H7 (cell line): Measurements from ENCODE around the gene SARM1. TPM values are rescaled to one million over a fixed set of nuclear protein-coding genes. Genes with fewer than 3 reads are reported as not detected.

Experiments used
- DNase-seq: peaks from one replicate; pipeline ENCODE4 v3.0.0; 2012
- H3K27me3 ChIP-seq: 2 replicates; pipeline ENCODE4 v1.6.0; 2011; ENCODE audit warnings: mild to moderate bottlenecking, low read length; ENCODE audit not compliant: control insufficient read depth, insufficient read depth
- H3K36me3 ChIP-seq: replicated peaks from 2 replicates; pipeline ENCODE4 v1.5.1; 2011; ENCODE audit warnings: low read length; ENCODE audit not compliant: control insufficient read depth, insufficient read depth
- H3K4me3 ChIP-seq: 2 replicates; pipeline ENCODE4 v1.5.1; 2011; ENCODE audit warnings: low read depth, mild to moderate bottlenecking, control low read depth, low read length, moderate library complexity; ENCODE audit not compliant: insufficient read depth
- total RNA-seq: library from RNA; depleted of rRNA; stranded (reverse); fragments of >200 nt; shearing (Covaris generic); gene quantifications from 2 replicates; pipeline ENCODE4 v1.2.3, GENCODE V29; 2014

SARM1 gene
- total RNA-seq, 1 experiment from 2014 or later = 0.62 TPM

DNA sequence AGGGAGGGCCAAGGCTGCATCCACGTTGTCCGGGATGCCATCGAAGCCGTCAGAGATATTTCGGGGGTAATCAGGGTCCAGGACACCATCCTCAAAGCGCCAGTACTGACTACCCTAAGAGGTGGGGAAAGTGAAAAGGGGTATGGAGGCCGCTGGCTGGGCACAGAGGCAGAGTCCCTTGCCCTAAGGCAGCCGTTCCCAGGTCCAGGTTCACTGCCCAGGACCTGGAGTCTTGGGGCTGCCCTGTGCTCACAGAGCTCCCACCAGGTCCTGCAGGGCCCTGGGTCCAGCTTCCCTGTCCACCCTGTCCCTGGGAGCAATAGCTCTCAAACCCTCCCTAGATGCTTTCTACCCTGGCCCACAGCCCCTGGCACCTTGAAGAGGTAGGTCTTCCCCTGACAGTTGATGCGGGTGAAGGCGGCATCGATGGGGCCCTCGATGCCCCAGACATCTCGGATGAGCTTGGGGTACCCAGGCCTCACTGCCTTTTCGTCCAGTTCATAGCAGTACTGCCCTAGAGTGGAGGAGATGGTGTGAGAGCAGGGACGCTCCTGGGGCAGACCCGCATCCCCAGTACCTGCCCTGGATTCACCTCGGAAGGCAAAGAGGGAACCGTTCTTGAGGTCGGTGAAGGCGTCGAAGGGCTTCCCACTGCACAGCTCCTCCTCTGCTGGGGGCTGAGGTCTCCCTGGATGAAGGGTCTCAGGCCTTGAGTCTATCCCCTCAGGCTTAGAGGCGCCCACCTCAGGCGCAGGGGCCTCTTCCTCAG lies 2.4 kb upstream of the SARM1 start:
- Histone ChIP-seq H3K27me3 (peaks cover 20% of the 10 kb centered on the region), H3K36me3 (no peaks in the 10 kb centered on the region), H3K4me3 (no peak overlapping the region)
- DNase-seq = no peak

DNA sequence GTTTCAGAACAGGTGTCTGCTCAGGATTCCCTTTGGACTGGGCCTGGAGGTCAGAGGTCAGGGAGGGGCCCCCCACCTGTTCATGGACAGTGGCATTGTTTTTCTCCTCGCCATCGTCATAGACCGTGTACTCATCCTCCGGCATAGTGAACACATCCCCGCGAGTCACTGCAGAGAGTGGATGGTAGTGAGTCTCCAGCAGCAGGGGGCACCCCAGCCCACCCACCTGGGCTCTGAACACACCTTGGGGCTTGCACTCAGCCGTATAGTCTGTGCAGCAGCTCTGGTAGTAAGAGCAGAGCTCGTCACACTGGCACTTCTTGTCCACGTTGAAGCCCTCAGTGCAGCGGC lies 1.8 kb upstream of the SARM1 start:
- H3K36me3 ChIP-seq = no peaks in the 10 kb centered on the region
- no peak for DNase-seq
- H3K4me3 ChIP-seq = no peak overlapping the region
- peaks cover 20% of the 10 kb centered on the region for H3K27me3 ChIP-seq

DNA sequence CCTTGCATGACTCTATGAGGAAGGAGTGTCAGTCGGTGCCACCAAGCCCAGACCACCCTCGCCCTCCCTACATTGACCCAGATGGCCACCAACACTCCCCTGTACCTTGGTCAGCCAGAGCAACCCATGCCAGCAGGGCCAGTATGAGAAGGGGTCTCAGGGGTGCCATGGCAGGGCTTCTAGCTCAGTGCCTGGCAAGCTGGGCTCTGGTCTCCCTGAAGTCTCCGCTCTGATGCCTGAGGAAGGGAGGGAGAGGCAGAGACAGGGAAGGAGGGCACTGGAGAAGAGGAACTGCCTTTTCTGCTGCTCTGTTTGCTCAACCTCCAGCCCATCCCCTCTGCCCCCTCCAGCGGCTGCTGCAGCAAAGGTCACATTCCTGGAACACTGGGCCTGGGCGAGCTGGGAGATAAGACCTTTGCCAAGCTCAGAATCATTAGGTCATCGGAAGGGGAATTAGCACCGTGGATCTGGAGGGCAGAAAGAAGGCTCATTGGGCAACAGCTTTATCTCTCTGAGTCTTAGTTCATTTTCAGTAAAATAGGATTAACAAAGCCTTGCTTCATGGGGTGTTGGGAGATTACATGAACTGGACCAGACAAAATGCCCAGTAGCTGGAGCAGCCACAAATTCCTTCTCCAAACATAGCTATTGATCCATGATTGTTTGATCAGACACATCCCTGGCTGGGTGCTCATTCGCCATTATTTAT lies 1.3 kb upstream of the SARM1 start, which contains the start of gene VTN:
TSS of gene VTN (minus strand) at position 273 of the 709 bp plus-strand sequence. CDS start at position 169, 104 bp downstream.
- peak within 1 kb of the TSS; percentile 12; the same call in 1 of the 2 replicates for H3K4me3 ChIP-seq
- peaks cover 20% of the 10 kb centered on the region for H3K27me3 ChIP-seq
- no peaks in the 10 kb centered on the region for H3K36me3 ChIP-seq
- peak; percentile 81 for DNase-seq

DNA sequence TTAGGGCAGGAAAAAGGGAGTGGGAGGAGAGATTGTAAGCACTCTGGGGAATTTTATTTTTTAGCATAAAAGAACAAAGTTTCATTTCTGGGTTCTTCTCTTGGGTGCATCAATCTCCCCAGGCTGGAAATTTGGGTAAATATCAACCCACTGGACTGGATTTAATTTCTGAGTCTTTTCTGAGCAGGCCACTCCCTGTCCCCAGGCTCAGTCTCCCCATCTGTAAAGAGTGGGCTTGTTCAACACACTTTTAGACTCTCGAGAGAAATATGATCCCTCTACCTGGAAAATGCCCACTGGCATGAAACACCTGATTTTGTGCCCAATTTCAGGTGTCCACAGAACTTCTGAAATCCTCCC lies 770 bp upstream of the SARM1 start:
- Histone ChIP-seq H3K4me3 (0 out of 2 replicates have a peak overlapping the region, but pooled peaks have one; percentile 12), H3K36me3 (no peaks in the 10 kb centered on the region), H3K27me3 (peaks cover 20% of the 10 kb centered on the region)
- DNase-seq = no peak

DNA sequence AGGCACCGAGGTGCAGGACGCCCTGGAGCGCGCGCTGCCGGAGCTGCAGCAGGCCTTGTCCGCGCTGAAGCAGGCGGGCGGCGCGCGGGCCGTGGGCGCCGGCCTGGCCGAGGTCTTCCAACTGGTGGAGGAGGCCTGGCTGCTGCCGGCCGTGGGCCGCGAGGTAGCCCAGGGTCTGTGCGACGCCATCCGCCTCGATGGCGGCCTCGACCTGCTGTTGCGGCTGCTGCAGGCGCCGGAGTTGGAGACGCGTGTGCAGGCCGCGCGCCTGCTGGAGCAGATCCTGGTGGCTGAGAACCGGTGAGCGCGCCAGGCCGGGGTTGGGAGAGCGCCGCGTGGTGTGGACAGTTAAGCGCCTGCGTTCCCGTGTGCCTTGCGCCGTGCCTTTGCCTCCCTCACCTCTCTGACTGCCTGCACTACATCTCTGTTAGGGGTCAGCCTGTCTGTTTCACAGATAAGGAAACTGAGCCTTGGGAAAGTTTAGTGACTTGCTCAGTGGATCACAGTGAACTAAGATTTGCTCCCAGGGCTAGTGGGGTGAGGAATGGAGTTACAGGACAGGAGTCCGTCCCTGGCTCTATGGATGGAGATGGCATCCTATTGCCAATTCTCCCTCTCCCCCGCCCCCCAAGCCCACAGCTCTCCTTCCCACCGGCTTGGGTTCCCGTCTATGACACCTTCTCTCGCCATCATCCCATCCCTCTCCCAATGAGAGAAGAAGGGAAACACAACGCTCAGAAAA lies 880 bp downstream of the SARM1 start:
- H3K36me3 ChIP-seq = no peaks in the 10 kb centered on the region
- peak; percentile 79 for DNase-seq
- H3K27me3 ChIP-seq = peaks cover 20% of the 10 kb centered on the region
- H3K4me3 ChIP-seq = peak overlapping the region; percentile 60

DNA sequence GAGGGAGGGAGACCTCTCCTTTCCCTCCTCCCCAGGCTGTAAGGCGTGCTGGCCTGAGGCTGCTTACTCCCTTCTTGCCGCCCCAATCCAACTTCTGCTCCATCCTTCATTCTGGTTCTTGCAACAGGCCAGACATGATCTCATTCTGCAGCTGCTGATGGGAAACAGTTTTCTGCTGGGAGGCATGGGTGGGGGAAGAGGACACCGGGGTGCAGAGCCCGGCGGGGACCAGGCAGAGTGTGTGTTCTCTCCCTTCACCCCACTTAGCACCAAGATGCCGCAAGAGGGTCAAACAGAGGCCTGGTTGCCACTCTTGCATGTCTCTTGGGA lies 1.4 kb downstream of the SARM1 start:
- DNase-seq = no peak
- Histone ChIP-seq H3K36me3 (no peaks in the 10 kb centered on the region), H3K4me3 (no peak overlapping the region), H3K27me3 (peaks cover 20% of the 10 kb centered on the region)

DNA sequence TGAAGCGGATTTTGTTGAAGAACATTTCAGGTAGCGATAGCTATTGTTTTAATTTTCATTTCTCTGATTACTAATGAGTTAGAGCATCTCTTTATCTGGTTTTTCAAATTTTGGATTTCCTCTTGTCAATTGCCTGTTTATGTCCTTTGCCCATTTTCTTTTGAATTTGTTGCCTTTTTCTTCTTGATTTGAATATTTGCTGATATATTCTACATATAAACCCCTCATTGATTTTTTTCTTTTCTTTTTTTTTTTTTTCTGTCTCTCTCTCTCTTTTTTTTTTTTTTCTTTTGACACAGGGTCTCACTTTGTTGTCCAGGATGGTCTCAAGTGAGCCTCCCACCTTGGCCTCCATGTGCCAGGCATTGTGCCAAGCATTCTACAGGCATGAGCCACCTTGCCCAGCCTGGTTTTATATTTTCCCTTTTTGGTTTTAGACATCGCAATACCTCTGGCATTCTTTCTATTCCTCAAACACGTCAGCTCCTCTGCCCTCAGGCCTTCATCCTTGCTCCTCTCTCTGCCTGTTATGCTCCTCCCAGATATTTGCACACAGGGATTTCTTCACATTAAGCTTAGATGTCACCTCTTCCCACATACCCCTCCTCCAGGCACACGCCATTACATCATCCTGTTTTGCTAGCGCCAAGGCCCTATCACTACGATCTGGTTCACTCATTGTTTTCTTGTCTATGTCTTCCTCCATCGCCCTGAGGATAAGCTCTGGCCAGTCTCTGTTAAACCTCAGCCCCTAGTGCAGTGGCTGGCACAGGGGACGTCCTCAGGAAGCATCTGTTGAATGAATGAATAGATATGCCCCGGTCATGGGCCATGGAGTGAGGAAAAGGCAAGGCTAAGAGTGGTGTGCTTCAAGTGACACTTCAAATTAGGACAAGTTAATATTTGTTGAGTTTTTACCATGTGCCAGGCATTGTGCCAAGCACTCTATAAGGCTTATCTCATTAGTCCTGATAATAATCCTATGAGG lies 8.6 kb downstream of the SARM1 start:
- no peaks in the 10 kb centered on the region for H3K36me3 ChIP-seq
- DNase-seq = no peak
- peaks cover 54% of the 10 kb centered on the region for H3K27me3 ChIP-seq
- H3K4me3 ChIP-seq = no peak overlapping the region

DNA sequence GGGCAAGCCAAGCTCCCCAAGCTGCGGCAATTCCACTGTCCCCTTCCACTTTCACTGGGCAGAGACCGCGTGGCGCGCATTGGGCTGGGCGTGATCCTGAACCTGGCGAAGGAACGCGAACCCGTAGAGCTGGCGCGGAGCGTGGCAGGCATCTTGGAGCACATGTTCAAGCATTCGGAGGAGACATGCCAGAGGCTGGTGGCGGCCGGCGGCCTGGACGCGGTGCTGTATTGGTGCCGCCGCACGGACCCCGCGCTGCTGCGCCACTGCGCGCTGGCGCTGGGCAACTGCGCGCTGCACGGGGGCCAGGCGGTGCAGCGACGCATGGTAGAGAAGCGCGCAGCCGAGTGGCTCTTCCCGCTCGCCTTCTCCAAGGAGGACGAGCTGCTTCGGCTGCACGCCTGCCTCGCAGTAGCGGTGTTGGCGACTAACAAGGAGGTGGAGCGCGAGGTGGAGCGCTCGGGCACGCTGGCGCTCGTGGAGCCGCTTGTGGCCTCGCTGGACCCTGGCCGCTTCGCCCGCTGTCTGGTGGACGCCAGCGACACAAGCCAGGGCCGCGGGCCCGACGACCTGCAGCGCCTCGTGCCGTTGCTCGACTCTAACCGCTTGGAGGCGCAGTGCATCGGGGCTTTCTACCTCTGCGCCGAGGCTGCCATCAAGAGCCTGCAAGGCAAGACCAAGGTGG lies 9.8 kb downstream of the SARM1 start:
- DNase-seq = peak; percentile 85
- Histone ChIP-seq H3K4me3 (peak overlapping the region; percentile 38), H3K36me3 (no peaks in the 10 kb centered on the region), H3K27me3 (peaks cover 65% of the 10 kb centered on the region)

DNA sequence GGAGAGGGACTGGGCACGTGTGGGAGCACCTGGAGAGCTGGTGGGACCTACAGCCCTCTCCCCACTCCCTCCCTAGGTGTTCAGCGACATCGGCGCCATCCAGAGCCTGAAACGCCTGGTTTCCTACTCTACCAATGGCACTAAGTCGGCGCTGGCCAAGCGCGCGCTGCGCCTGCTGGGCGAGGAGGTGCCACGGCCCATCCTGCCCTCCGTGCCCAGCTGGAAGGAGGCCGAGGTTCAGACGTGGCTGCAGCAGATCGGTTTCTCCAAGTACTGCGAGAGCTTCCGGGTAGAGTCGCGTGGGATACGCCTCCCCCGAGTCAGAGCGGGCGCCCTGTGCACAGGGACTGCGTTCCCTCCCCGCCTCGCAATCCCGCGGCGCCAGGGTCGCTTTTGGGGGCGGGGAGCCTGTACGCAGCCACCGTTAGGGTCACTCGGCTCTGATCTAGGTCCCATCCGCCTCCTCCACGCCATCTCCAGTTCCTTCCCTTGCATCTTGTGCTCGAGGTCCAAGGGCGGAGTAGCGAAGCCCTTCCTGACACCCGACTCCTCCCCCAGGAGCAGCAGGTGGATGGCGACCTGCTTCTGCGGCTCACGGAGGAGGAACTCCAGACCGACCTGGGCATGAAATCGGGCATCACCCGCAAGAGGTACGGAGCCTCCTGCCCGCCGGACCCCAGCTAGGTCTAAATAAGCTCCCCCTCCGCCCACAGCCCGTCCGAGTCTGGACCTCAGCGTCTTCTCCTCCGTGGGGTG lies 13.0 kb downstream of the SARM1 start:
- Histone ChIP-seq H3K27me3 (peaks cover 63% of the 10 kb centered on the region), H3K4me3 (peak overlapping the region; percentile 63), H3K36me3 (no peaks in the 10 kb centered on the region)
- DNase-seq = no peak

DNA sequence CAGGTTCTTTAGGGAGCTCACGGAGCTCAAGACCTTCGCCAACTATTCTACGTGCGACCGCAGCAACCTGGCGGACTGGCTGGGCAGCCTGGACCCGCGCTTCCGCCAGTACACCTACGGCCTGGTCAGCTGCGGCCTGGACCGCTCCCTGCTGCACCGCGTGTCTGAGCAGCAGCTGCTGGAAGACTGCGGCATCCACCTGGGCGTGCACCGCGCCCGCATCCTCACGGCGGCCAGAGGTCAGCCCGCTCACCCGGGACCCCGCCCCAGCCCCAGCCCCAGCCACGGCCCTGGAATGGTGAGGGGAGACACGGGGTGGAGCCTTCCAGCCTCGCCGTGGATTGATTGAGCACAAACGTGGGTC lies 13.5 kb downstream of the SARM1 start:
- peaks cover 61% of the 10 kb centered on the region for H3K27me3 ChIP-seq
- H3K4me3 ChIP-seq = peak overlapping the region; percentile 63
- DNase-seq = no peak

DNA sequence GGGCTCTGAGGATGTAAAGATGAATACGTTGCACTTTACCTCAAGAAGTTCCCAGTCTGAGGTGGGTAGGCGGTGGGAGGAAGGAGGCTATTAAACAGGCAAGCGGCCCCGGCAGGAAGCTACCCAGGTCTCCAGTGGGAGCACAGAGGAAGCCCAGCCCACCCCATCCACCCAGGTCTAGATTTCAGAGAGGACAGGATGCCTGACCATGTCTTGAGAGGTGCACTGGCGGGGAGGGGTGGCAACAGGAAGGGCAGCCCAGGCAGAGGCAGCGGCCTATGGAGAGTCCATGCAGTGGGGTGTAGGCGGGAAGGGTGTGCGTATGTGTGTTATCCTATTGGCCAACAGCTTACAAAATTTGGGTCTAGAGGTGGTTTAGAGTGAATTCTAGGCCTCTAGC lies 13.9 kb downstream of the SARM1 start:
- Histone ChIP-seq H3K36me3 (no peaks in the 10 kb centered on the region), H3K4me3 (peak overlapping the region; percentile 63; the same call in 1 of the 2 replicates), H3K27me3 (peaks cover 57% of the 10 kb centered on the region)
- no peak for DNase-seq

More for the DNA sequence above, 13.5 kb downstream of the SARM1 start:
- H3K36me3 ChIP-seq = no peaks in the 10 kb centered on the region

DNA sequence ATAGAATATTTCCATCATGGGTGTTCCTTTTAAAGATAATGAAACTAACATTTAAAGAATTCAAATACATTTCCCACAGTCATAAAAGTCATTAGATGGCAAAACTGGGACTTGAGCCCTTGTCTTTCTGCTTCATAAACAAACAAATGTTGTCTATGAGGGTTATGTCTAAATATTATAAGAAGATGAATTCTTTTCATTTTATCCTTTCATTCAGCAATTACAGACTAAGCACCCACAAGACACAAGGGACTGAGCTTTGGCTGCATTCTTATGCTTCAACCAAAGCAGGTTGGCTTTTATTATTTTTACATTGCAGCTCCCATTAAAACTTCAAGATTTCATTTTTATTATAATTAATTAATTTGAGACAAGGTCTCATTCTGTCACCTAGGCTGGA lies 14.9 kb downstream of the SARM1 start:
- DNase-seq = no peak
- peaks cover 47% of the 10 kb centered on the region for H3K27me3 ChIP-seq
- no peaks in the 10 kb centered on the region for H3K36me3 ChIP-seq
- no peak overlapping the region for H3K4me3 ChIP-seq

DNA sequence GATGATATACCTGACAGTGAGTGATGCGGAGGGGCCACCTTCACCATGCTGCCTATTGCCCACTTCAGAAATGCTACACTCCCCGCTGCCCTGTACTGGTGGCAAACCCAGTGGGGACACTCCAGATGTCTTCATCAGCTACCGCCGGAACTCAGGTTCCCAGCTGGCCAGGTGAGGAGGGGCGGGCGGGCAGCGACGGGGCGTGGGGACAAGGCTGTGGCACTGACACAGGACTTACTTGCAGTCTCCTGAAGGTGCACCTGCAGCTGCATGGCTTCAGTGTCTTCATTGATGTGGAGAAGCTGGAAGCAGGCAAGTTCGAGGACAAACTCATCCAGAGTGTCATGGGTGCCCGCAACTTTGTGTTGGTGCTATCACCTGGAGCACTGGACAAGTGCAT lies 16.6 kb downstream of the SARM1 start:
- no peaks in the 10 kb centered on the region for H3K36me3 ChIP-seq
- no peak overlapping the region for H3K4me3 ChIP-seq
- H3K27me3 ChIP-seq = peaks cover 31% of the 10 kb centered on the region
- DNase-seq = no peak
